SIG-M5 treated with dmso at 0.1 percent for 504 hours (cell line): ENCODE results near the gene NPW.

Experiments
- DNase-seq: peaks from one replicate; lab custom pipeline; 2025; ENCODE audit not compliant: unreplicated experiment; lab: John Stamatoyannopoulos, UW

The NPW gene

DNA sequence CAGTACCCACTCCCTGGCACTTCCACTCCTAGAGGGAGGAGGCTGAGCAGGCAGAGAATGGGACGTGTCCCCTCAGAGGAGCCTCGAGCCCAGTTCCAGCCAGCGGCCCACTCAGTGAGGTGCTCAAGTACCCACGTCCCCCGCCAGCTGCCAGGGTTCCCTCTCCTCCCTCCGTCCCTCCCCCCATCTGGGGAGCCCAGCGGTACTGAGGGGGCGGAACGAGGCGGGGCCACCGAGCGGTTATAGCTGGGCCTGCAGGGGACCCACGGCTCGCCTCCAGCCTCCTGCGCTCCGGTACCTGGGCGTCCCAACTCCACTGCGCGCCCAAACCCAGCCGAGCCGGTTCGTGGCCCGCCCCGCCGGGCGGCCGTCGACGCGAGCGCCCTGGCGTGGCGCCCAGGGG is at the start of gene NPW:
Gene NPW, plus strand, starts transcription at position 268 of the 403 bp plus-strand sequence.
- peak; percentile 21 for DNase-seq

DNA sequence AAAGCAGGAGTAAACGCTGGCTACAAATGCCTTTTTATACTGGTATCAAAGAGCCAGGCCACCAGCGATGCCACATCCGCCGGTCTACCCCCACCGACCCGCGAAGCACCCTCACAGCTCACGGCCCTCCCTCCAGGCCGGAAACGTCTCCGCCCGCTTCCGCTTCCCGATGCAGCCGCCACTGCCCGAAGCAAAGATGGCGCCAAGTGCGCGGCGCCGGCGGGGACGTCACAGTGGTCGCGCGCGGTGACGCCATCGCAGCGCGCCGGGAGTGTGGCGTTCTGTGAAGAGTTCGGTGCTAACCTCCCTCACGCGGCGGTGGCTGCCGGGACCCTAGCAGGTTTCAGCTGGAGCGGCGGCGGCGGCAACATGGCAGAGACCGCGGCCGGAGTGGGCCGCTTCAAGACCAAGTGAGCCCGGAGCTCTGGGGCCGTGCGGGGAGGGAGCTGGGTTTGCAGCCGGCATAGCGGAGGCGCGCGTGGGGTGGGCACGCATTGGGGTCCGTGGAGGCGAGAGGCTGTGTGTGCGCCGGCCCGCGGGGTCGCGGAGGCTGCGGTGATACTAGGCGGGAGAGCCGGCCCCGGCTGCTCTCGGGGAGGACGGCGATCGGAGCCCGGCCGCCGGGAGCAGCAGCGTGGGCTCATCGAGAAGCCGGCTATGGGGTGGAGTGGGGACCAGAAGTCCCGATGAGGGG is 47.6 kb upstream of the NPW start, which contains the start of gene TBL3:
Gene TBL3, plus strand, starts transcription at position 258 of the 694 bp plus-strand sequence. Its CDS starts 112 bp downstream, at position 370.
- DNase-seq = peak; percentile 87

GRCh38 chr16:1972490-1972877 is 47.1 kb upstream of the NPW start:
- DNase-seq = no peak

DNA sequence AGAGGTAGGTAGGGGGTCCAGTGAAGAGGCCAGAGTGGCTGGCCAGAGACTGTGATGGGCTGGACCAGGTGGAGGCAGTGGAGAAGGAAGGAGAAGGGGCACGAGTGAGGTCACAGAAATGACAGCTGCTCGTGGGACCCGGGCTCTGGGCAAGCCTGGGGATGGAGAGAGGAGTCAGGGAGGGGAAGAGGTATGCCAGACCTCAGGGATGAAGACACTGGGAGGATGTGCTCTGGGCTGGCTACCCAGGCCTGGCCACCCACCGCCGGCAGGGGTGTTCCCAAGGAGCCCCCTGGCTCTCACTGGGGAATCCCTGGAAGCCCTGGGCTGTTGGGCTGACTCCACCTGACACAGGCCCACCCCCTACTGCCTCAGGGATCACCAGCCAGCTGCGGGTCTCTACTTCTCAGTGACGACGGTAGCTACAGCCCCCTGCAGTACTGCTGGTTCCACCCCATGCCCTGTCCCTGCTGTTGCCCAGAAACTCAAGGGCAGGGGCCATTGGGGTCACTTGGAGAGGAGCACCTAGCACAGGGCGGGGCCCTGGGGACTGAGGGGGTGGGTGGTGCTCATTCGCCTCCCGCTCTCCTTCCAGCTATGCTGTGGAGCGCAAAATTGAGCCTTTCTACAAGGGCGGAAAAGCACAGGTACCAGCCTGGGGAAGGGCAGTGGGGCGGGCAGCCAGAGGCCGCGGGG is 46.0 kb upstream of the NPW start:
- DNase-seq = no peak

DNA sequence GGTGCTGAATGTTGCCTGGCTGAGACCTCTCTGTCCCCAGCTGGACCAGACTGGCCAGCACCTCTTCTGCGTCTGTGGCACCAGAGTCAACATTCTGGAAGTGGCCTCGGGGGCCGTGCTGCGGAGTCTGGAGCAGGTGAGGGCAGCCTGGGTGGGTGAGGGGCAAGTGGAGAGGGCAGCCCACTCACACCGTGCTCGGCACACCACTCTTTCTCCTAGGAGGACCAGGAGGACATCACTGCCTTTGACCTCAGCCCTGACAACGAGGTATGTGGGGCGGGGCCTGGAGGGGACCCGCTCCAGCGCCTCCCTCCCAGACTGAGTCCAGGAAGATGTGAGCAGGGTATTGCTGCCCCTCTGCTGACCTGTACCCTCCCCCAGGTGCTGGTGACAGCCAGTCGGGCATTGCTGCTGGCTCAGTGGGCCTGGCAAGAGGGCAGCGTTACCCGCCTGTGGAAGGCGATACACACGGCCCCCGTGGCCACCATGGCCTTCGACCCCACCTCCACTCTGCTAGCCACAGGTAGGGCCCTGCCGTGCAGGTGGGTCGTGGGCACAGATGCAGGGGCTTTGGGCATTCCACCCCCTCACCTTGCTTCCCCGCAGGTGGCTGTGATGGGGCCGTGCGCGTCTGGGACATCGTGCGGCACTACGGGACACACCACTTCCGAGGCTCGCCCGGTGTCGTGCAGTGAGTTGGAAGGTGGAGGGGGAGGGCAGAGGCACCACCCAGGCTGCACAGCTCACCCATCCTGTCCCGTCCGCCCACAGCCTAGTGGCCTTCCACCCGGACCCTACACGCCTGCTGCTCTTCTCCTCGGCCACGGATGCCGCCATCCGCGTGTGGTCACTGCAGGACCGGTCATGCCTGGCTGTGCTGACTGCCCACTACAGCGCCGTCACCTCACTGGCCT is 45.2 kb upstream of the NPW start:
- DNase-seq = no peak

DNA sequence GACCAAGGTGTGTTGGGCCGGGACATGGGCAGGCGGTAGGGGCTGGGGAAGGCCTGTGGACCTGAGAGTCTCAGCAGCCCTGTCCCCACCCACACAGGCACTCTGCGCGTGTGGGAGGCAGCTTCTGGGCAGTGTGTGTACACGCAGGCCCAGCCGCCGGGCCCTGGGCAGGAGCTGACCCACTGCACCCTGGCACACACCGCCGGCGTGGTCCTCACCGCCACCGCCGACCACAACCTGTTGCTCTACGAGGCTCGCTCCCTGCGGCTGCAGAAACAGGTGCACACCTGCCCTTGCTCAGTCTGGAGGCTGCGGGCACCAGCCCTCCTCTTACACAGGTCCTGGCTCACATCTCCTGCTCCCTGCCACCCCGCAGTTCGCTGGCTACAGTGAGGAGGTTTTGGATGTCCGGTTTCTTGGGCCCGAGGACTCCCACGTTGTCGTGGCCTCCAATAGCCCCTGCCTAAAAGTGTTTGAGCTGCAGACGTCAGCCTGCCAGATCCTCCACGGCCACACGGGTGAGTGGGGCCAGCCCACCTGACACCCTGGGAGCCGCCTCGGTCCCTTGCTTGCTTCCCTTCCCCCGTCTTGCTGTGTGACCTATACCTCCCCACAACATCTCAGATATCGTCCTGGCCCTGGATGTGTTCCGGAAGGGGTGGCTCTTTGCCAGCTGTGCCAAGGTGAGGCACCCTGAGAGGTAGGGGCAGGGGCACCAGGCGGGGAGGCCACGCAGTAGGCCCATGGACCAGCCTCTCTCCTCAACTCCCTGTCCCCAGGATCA is 44.0 kb upstream of the NPW start:
- no peak for DNase-seq

DNA sequence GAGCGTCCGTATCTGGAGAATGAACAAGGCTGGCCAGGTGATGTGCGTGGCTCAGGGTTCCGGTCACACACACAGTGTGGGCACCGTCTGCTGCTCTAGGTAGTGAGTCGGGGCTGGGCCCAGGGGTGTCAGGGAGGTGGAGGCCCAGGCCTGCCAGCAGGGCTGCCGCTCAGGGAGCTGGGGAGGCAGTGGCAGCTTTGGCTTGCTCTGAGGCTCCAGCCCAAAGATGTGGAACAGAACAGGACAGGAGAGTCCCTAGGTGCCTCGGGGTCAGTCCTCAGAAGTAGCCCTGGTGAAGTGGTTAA is 43.4 kb upstream of the NPW start:
- no peak for DNase-seq

DNA sequence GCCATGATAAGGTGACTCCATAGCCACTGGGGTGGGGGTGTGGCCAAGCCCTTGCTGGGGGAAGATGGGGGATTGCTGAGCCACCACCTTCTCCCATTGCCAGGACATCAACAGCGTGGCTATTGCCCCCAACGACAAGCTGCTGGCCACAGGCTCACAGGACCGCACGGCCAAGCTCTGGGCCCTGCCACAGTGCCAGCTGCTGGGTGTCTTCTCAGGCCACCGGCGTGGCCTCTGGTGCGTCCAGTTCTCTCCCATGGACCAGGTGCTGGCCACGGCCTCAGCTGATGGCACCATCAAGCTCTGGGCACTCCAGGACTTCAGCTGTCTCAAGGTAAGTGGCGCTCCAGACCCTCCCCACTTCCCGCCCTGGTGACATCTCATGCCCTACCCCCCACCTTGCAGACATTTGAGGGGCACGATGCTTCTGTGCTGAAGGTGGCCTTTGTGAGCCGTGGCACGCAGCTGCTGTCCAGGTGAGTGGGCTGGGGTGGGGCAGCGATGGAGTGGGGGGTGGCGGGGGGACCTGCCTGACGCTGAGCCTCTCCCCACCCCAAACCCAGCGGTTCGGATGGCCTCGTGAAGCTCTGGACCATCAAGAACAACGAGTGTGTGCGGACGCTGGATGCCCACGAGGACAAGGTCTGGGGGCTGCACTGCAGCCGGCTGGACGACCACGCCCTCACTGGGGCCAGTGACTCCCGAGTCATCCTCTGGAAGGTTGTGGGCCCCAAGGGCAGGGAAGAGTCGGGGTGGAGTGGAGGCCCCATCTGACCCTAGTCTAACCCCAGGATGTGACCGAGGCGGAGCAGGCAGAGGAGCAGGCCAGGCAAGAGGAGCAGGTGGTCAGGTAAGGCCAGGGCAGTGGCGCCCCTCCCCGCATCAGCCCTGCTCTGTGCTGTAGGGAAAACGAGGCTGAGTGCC is 42.4 kb upstream of the NPW start:
- no peak for DNase-seq

DNA sequence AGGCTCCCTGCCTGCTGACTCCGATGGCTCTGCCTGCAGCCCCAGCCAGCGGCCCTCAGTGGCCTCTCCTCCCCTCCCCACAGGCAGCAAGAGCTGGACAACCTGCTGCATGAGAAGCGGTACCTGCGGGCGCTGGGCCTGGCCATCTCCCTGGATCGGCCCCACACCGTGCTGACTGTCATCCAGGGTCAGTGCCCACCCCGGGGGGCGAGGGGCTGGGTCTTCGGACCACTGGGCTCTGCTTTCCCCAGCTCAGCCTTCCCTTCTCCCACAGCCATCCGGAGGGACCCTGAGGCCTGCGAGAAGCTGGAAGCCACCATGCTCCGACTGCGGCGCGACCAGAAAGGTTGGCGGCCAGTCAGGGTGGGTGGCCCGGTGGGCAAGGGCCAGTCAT is 41.7 kb upstream of the NPW start:
- no peak for DNase-seq

DNA sequence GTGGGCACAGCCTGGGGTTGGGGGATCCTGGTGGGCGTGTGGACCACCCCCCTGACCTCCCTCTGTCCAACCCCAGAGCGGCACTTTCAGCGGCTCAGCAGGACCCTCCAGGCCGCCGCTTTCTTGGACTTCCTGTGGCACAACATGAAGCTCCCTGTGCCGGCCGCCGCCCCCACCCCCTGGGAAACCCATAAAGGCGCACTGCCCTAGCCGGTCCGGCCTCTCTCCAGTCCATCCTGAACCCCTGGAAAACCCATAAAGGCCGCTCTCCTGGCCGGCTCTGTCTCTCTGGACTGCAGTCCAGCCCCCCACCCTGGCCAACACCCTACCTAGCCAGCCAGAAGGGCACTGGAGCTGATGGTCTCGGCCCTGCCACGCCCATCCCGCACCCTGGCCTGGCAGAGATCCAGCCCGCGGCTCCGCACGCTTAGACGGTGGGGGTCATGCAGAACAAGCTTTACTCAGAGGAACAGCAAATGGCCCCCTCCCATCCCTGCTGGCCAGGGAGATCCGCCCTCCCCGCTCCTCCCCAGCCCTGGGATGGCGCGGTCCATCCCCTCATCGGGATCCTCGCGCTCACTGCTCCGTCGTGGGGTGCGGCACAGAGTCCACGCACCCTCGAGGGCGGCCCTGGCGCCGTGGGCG is 41.0 kb upstream of the NPW start:
- no peak for DNase-seq

DNA sequence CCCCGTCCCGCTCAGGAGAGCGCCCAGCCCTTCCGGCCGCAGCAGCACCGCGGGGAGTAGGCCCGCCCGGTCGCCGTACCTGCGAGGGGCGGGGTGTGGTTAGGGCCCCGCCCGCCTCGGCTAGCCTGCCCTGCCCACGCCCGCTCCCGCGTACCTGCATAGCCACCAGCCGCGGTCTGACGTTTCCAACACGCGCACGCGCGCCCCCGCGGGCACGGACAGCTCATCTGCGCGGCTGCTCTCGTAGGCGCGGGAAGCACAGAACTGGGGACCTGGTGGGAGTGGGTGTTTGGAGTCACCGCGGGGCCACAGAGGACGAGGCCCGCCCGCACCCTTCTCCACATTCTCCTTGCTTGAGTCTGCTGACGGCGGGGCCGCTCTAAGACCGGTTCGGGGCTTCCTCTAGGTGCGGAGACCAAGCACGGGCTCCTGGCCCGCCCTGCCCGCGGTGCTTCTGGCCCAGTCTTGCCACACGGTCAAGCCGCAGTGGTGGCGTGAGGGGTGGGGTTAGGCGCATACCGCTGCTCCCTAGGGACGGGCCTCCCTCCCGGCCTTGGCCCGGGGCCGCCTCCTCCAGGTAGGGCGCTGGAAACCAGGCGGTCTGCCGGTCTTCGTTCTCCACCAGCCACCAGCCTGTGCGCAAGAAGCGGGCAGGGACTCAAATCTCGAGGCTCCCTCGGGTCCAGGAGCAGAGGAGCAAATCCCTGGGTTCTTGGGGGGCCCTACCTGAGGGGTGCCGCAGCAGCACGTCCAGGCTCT is 40.1 kb upstream of the NPW start:
- DNase-seq = no peak

GRCh38 chr16:1980030-1980769 is 39.4 kb upstream of the NPW start:
- no peak for DNase-seq

GRCh38 chr16:1980770-1981087 is 38.9 kb upstream of the NPW start:
- no peak for DNase-seq

- DNase-seq = no peak
These were observed 38.2 kb upstream of the NPW start, which contains the start of gene NOXO1 for GRCh38 chr16:1981398-1981836. Gene NOXO1 (minus strand): TSS chr16:1981469. CDS start chr16:1981179, 290 bp downstream.

DNA sequence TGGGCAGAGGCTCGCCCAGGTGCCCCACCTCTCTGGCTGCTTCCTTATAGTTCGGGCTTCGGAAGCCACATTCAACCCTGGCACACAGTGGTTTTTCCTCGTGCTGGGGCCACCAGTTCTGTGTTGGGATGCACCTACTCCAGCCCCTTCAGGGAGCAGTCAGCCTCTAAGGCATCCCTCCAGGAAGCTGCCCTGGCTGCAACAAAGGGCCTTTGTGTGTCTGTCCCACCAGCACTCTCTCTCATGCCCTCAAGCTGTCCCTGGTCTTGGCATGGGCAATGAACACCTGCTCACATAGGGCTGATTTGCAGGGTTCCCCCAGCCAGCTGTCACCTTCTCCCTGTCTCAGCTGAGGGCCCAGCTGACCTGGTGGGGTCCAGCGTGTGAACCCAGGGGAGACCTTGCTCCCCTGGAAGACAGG is 37.6 kb upstream of the NPW start:
- no peak for DNase-seq

GRCh38 chr16:1982991-1983543 is 36.5 kb upstream of the NPW start:
- DNase-seq = no peak

DNA sequence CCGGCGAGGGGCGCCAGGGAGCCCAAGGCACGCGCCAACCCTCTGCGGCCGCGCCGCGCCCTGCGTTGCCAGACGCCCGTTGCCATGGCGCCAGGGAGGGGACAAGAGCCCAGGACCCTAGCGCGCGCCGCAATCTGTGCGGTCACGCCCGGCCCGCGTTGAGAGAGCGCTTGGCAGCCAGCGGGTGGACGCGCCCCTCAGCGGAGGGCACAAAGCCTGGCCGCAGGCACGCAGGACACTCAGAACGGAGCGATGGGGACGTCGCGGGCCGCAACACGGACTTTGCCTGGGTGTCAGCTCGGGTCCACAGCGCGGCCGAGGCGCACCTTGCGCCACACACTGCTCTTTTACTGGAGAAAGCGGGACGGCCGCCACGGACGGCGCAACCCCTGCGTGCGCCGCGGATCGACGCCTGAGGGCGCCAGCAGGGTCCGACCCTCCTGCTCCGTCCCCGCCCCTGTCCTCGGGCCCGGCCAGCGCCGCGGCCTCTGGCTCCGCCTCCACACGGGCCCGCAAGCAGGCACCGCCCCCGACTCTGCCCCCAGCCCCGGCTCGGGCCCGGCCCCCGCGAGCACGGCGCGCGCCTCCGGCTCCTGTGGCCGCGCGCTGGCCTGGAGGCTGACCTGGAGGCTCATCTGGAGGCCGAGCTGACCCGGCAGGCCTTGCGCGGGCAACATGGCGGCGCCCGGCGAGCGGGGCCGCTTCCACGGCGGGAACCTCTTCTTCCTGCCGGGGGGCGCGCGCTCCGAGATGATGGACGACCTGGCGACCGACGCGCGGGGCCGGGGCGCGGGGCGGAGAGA is 35.8 kb upstream of the NPW start, which contains the start of gene GFER:
Gene GFER, plus strand, starts transcription at position 650 of the 803 bp plus-strand sequence. Its CDS starts 26 bp downstream, at position 676.
- DNase-seq = peak; percentile 71
